AG04450 (cell line): ENCODE measurements around the gene MAP3K2. TPM values are rescaled to one million over a fixed set of nuclear protein-coding genes. Genes with fewer than 3 reads are reported as not detected.

Experiments
- CTCF ChIA-PET: fragments of 300-600, 350-600 bp; formaldehyde crosslinking; extraction: SDS; loops from one replicate; lab custom pipeline; 2022; ENCODE audit warnings: antibody characterized with exemption, inconsistent platforms; lab: Charles Lee
- POLR2A ChIA-PET: fragments of 350-600 bp; formaldehyde crosslinking; extraction: SDS; loops from one replicate; lab custom pipeline; 2021; ENCODE audit warnings: antibody characterized with exemption, inconsistent platforms; lab: Yijun Ruan, JAX
- DNase-seq: peaks from one replicate; pipeline ENCODE4 v3.0.0-alpha.2; 2011; ENCODE audit warnings: low read depth, low spot score
- H3K27ac ChIP-seq: one replicate; pipeline ENCODE4 v1.5.1; 2012; ENCODE audit warnings: low read depth, low read length, control low read depth
- H3K27me3 ChIP-seq: one replicate; pipeline ENCODE4 v1.6.0; 2012; ENCODE audit warnings: low read length; ENCODE audit not compliant: control insufficient read depth, insufficient read depth
- H3K4me3 ChIP-seq: 2 replicates; pipeline ENCODE4 v1.5.1; 2011; ENCODE audit warnings: mild to moderate bottlenecking, low read depth, low read length, control low read depth
- H3K9me3 ChIP-seq: 2 replicates; pipeline ENCODE4 v1.5.1; 2012; ENCODE audit warnings: low read length; ENCODE audit not compliant: control insufficient read depth, insufficient read depth
- polyA plus RNA-seq: library from polyadenylated mRNA; depleted of rRNA; stranded (reverse); fragments of >200 nt; gene quantifications from 2 replicates; pipeline ENCODE4 v1.2.3, GENCODE V29; 2011; rRNA removed
- small RNA-seq: library from RNA; depleted of rRNA; stranded (forward); fragments of <200 nt; gene quantifications from one replicate; pipeline ENCODE3, GENCODE V24; 2012; ENCODE audit warnings: low read depth; ENCODE audit not compliant: insufficient read length
- TF ChIP-seq, protein P1 (sequence below): IDR thresholded peaks from 2 replicates; pipeline ENCODE4 v1.5.1; 2011; ENCODE audit warnings: low read depth, low read length, control low read depth, inconsistent platforms

MAP3K2 gene
- polyA plus RNA-seq, 1 experiment, result 15.5 TPM

GRCh38 chr2:127256866-127257265 is 130.9 kb downstream of the MAP3K2 start:
- Histone ChIP-seq H3K9me3 (no peaks in the 10 kb centered on the region), H3K4me3 (no peak overlapping the region), H3K27ac (no peak overlapping the region), H3K27me3 (no peaks in the 10 kb centered on the region)
- TF ChIP-seq, protein P1, sequence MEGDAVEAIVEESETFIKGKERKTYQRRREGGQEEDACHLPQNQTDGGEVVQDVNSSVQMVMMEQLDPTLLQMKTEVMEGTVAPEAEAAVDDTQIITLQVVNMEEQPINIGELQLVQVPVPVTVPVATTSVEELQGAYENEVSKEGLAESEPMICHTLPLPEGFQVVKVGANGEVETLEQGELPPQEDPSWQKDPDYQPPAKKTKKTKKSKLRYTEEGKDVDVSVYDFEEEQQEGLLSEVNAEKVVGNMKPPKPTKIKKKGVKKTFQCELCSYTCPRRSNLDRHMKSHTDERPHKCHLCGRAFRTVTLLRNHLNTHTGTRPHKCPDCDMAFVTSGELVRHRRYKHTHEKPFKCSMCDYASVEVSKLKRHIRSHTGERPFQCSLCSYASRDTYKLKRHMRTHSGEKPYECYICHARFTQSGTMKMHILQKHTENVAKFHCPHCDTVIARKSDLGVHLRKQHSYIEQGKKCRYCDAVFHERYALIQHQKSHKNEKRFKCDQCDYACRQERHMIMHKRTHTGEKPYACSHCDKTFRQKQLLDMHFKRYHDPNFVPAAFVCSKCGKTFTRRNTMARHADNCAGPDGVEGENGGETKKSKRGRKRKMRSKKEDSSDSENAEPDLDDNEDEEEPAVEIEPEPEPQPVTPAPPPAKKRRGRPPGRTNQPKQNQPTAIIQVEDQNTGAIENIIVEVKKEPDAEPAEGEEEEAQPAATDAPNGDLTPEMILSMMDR, result no peak
- DNase-seq, result no peak
- CTCF ChIA-PET, result no interaction called here
- POLR2A ChIA-PET, result no interaction called here

GRCh38 chr2:127256381-127256780 is 131.4 kb downstream of the MAP3K2 start:
- H3K9me3 ChIP-seq, result no peaks in the 10 kb centered on the region
- H3K27ac ChIP-seq, result no peak overlapping the region
- no peaks in the 10 kb centered on the region for H3K27me3 ChIP-seq
- POLR2A ChIA-PET, result no interaction called here
- CTCF ChIA-PET, result interaction anchor here (0.7 kb wide), 1 partner anchor 479 kb away, joined by 3 read pairs; no protein-coding TSS in a partner anchor
- no peak for DNase-seq
- no peak overlapping the region for H3K4me3 ChIP-seq
- TF ChIP-seq, protein P1, result no peak

GRCh38 chr2:127255721-127256120 is 132.1 kb downstream of the MAP3K2 start:
- Histone ChIP-seq H3K27ac (no peak overlapping the region), H3K4me3 (no peak overlapping the region), H3K27me3 (no peaks in the 10 kb centered on the region), H3K9me3 (no peaks in the 10 kb centered on the region)
- CTCF ChIA-PET, result interaction anchor here (0.7 kb wide), 1 partner anchor 479 kb away, joined by 3 read pairs; no protein-coding TSS in a partner anchor
- TF ChIP-seq, protein P1, result no peak
- DNase-seq, result no peak
- POLR2A ChIA-PET, result no interaction called here

GRCh38 chr2:127255146-127255545 is 132.6 kb downstream of the MAP3K2 start:
- Histone ChIP-seq H3K27ac (no peak overlapping the region), H3K27me3 (no peaks in the 10 kb centered on the region), H3K9me3 (no peaks in the 10 kb centered on the region), H3K4me3 (no peak overlapping the region)
- TF ChIP-seq, protein P1, result no peak
- no peak for DNase-seq
- CTCF ChIA-PET, result no interaction called here
- POLR2A ChIA-PET, result no interaction called here

DNA sequence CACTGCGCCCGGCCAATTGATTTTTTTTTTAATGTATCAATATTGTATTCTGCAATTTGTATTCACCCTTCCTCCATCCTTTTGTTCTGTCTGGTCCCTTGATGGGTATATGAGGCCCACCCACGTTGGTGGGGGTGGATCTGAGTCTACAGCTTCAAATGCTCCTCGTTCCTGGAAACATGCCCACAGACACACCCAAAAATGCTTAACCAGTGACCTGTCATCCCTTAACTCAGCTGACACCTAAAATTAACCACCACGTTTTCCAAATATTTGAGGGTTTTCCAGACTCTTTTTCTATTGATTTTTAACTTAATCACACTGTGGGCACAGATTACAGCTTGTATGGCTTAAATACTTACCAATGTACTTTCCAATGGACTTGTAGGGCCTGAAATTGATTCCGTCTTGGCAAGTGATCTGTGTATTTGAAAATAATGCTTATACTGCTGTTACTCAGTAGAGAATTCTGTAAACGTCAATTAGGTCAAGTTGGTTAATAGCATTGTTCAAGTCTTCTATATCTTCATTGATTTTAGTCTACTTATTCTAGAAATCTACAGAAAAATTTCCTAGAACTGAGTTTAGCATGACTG is 133.3 kb downstream of the MAP3K2 start:
- Histone ChIP-seq H3K27ac (no peak overlapping the region), H3K27me3 (no peaks in the 10 kb centered on the region), H3K4me3 (no peak overlapping the region), H3K9me3 (no peaks in the 10 kb centered on the region)
- DNase-seq, result no peak
- TF ChIP-seq, protein P1, result no peak
- ChIA-PET POLR2A (no interaction called here), CTCF (no interaction called here)

Small RNA genes lying within 50 kb of the gene (small RNA-seq; reads per million reads assigned to genes)
- not detected for gene MIR4783
- gene RNU6-1147P, result not detected

Other genes with a start within 250 kb of the MAP3K2 start
- not detected in 2 replicates for gene CYP27C1, start 167.7 kb downstream of the MAP3K2 start, polyA plus RNA-seq
- gene ERCC3, start 93.8 kb downstream of the MAP3K2 start, polyA plus RNA-seq, result 51.7 and 53.5 TPM in 2 replicates
- gene PROC, start 30.5 kb upstream of the MAP3K2 start, polyA plus RNA-seq, result not detected in 2 replicates
- 42.2 and 55.0 TPM in 2 replicates for gene IWS1, start 138.5 kb upstream of the MAP3K2 start, polyA plus RNA-seq
- gene MYO7B, start 147.7 kb upstream of the MAP3K2 start, polyA plus RNA-seq, result 0.02 TPM in 1 of 2 replicates, not detected in the other